HAP-1 (cell line): ENCODE data around the gene C12orf76.
"Not testable (repeated sequence)": the region's sequence is repeated elsewhere in the genome, so short reads cannot be mapped to it uniquely, and the experiment has no call there.

Experiments
- DNase-seq, 2 experiments: peaks; one replicate each; pipeline ENCODE4 v3.0.0-alpha.2; 2016 to 2020; ENCODE audit warnings: low spot score in 2 of 2
- H3K27me3 ChIP-seq: fragments of 250-450 bp; sonication (Bioruptor Pico); 2 replicates; pipeline ENCODE4 v1.5.1; 2020; ENCODE audit warnings: low read depth, mild to moderate bottlenecking, moderate library complexity
- H3K36me3 ChIP-seq: fragments of 250-450 bp; sonication (Bioruptor Pico); replicated peaks from 2 replicates; pipeline ENCODE4 v1.5.1; 2020; ENCODE audit warnings: mild to moderate bottlenecking
- H3K4me1 ChIP-seq: fragments of 250-450 bp; sonication (Bioruptor Pico); 2 replicates; pipeline ENCODE4 v1.5.1; 2020; ENCODE audit warnings: mild to moderate bottlenecking
- H3K4me3 ChIP-seq: fragments of 250-450 bp; sonication (Bioruptor Pico); 2 replicates; pipeline ENCODE4 v1.5.1; 2020; ENCODE audit warnings: mild to moderate bottlenecking, moderate library complexity
- H3K9me3 ChIP-seq: fragments of 250-450 bp; sonication (Bioruptor Pico); 2 replicates; pipeline ENCODE4 v1.5.1; 2020; ENCODE audit warnings: mild to moderate bottlenecking, moderate library complexity
- in situ Hi-C: fragments of 300-500 bp; cut with MboI; formaldehyde crosslinking; loops from 3 replicates; pipeline ENCODE4 v1.14.3; 2020; ENCODE audit warnings: low sequenced_read_pairs, inconsistent platforms, mixed read lengths

C12orf76 gene, protein sequence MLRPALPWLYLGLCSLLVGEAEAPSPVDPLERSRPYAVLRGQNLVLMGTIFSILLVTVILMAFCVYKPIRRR

DNA sequence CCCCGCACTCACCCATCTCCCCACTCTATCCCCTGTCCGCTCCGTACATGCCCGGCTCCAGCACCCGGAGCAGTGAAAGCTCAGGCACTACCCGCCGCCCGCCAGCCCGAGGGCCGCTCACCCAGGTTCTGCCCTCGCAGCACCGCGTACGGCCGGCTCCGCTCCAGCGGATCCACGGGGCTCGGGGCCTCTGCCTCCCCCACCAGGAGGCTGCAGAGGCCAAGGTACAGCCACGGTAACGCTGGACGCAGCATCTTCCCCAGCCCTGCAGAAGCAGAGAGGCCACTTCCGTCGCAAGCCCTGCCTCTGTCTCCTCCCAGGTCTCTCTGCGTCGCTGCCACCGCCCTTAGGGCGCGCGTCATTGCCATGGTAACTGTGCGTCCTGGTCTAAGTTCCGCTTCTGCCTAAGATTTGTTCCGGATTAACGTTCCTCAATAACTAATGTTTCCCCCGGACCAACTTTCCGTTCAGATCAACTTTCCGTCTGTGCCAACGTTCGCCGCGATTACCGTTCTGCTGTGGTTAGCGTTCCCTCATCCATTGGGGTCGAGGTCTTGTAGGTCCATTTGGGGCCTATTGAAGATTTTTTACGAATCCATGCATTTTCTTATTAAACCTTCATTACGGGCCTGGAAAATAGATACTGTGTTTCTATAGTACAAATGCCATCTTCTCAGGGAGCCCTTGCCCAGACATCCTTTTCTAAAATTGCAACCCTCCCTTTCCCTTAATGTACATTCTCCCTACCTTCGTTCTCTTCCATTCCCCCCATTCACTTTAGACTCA, at the start of gene C12orf76:
Gene C12orf76, minus strand, starts transcription at position 281 of the 786 bp plus-strand sequence. Its CDS starts 27 bp downstream, at position 254.
- H3K27me3 ChIP-seq, result no peaks in the 10 kb centered on the region
- in situ Hi-C loops, result no loop called here

DNA sequence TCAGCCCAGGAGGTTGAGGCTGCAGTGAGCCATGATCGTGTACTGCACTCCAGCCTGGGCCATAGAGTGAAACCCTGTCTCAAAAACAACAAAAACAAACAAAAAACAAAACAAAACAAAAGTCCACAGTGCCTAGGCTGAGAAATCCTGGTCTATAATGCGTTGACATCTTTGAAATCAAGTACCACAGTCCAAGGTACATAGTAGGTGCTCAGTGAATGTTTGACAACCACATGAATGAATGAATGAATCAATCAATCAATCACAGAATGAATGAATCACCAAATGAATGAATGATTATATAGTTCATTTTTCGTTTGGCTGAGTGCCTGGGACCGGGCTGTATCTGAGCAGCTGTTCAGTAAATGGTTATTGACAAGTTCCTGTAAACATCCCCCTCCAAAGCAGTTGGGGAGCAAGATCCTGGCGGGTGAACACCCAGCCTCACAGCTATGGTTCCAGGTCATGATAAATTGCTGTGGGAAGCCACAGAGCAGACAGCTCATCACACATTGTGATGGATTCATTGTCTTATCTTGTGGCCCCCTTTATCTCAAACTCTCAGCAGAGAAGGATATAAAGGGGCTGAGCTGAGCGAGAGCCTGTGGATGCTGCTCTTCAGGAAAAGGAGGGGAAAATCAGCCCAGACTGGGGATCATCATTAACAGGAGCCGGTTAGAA, 45.4 kb upstream of the C12orf76 start:
- Histone ChIP-seq H3K9me3 (no peaks in the 10 kb centered on the region), H3K27me3 (peaks cover 5% of the 10 kb centered on the region; the same call in 1 of the 2 replicates), H3K4me1 (no peaks in the 10 kb centered on the region), H3K36me3 (no peaks in the 10 kb centered on the region), H3K4me3 (no peak overlapping the region)
- no peak for DNase-seq
- in situ Hi-C loops, result loop anchor here (25.0 kb wide), 1 partner anchor 519 kb away; the partner anchor contains the start of gene TCTN1

More for the DNA sequence above, at the start of gene C12orf76:
- peaks cover 10% of the 10 kb centered on the region for H3K4me1 ChIP-seq
- DNase-seq, result peak; percentile 96
- no peaks in the 10 kb centered on the region for H3K36me3 ChIP-seq
- H3K9me3 ChIP-seq, result no peaks in the 10 kb centered on the region
- H3K4me3 ChIP-seq, result peak within 1 kb of the TSS; percentile 79

DNA sequence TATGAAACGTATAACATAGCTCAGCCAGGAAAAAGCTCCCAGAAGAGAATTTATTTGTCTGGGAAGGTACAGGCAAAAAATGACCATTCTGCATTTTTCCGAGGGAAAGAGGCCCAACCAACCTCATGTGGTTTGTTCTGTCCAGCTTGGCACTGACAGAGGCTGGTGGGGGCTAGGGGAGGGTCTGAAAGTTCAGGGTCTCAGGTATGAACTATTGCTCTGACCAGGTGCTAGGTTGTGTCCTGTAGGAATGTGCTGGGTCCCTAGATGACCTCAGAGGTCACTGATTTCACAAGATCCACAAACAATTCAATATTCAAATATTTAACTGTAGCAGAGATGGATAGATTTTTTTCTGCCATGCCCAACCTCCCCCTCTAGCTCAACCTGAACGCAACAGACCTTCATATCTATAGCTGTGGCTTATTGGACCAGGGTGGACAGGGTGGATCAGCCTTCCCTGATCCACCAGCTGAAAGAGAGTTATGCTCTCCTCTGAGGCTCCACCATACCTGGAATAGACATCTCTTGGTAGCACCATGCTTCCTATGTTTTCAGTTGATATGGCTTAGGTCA, 42.9 kb upstream of the C12orf76 start:
- no peak for DNase-seq
- no peaks in the 10 kb centered on the region for H3K4me1 ChIP-seq
- no peaks in the 10 kb centered on the region for H3K9me3 ChIP-seq
- peaks cover 8% of the 10 kb centered on the region for H3K27me3 ChIP-seq
- in situ Hi-C loops, result loop anchor here (25.0 kb wide), 1 partner anchor 521 kb away; the partner anchor contains the start of gene TCTN1
- no peak overlapping the region for H3K4me3 ChIP-seq
- H3K36me3 ChIP-seq, result no peaks in the 10 kb centered on the region

DNA sequence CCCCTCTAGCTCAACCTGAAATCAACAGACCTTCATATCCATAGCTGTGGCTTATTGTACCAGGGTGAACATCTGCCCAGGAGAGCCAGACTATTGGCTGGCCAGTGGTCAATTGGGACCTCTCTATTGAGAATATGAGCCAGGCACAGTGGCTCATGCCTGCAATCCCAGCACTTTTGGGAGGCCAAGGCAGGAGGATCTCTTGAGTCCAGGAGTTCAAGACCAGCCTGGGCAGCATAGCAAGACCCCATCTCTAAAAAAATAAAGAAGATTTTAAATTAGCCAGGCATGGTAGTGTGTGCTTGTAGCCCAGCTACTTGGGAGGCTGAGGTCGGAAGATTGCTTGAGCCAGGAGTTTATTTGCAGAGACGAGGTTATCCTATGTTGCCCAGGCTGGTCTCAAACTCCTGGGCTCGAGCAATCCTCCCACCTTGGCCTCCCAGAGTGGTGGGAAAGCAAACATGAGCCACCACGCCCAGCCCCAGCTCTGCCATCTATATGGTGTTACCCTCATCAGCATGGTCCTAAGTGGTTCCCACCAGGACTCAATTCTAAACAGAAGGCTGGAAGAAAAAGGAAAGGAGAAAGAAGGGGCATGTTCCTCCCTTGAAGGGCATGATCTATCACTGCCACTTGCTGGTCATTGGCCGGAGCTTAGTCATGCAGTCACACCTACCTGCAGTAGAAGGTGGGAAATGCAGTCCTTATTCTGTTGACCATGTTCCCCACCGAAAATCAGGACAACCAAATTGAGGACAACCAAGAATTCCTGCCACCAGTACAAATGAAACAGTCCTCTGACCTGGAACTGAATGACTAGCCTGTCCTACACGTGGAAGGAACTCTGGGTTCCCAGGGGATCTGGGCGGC, 42.2 kb upstream of the C12orf76 start:
- no peaks in the 10 kb centered on the region for H3K4me1 ChIP-seq

DNA sequence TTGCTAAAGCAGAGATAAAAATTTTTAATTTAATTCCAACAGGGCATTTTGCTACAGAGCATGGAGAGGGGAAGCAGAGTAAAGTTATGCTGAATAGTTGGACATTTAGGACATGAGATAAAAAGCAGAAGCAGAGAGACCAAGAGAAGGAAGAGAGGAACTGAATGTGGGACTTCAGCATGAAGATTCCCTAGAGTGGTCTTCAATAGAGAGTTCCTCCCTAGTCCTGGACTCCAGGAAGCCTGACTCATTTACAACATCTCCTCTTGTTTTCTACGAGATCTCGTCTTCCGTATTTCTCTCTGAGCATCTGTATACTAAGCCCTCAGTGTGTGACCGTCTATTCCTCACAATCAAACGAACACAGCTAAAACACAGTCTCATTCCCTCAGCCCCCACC, 40.6 kb upstream of the C12orf76 start:
- Histone ChIP-seq H3K9me3 (no peaks in the 10 kb centered on the region), H3K4me1 (no peaks in the 10 kb centered on the region), H3K36me3 (no peaks in the 10 kb centered on the region), H3K27me3 (peaks cover 8% of the 10 kb centered on the region), H3K4me3 (no peak overlapping the region)
- in situ Hi-C loops, result loop anchor here (25.0 kb wide), 1 partner anchor 523 kb away; the partner anchor contains the start of gene TCTN1
- DNase-seq, result no peak

More for the DNA sequence above, 42.2 kb upstream of the C12orf76 start:
- Histone ChIP-seq H3K36me3 (no peaks in the 10 kb centered on the region), H3K9me3 (no peaks in the 10 kb centered on the region), H3K4me3 (no peak overlapping the region), H3K27me3 (peaks cover 8% of the 10 kb centered on the region)
- DNase-seq, result no peak
- in situ Hi-C loops, result loop anchor here (25.0 kb wide), 1 partner anchor 522 kb away; the partner anchor contains the start of gene TCTN1

DNA sequence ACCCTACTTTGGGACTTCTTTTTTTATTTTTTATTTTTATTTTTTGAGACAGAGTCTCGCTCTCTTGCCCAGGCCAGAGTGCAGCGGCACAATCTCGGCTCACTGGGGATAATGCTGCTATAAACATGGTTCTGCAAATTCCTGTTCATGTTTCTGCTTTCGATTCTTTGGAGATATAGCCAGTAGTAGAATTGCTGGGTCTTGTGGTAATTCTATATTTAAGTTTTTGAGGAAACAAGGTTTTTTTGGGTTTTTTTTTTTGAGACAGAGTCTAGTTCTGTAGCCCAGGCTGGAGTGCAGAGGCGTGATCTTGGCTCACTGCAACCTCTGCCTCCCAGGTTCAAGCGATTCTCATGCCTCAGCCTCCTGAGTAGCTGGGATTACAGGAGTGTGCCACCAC, 39.9 kb upstream of the C12orf76 start:
- DNase-seq, H3K27me3 ChIP-seq, H3K36me3 ChIP-seq, H3K4me1 ChIP-seq, H3K9me3 ChIP-seq, H3K4me3 ChIP-seq: not testable (repeated sequence)
- in situ Hi-C loops, result loop anchor here (25.0 kb wide), 1 partner anchor 524 kb away; the partner anchor contains the start of gene TCTN1

DNA sequence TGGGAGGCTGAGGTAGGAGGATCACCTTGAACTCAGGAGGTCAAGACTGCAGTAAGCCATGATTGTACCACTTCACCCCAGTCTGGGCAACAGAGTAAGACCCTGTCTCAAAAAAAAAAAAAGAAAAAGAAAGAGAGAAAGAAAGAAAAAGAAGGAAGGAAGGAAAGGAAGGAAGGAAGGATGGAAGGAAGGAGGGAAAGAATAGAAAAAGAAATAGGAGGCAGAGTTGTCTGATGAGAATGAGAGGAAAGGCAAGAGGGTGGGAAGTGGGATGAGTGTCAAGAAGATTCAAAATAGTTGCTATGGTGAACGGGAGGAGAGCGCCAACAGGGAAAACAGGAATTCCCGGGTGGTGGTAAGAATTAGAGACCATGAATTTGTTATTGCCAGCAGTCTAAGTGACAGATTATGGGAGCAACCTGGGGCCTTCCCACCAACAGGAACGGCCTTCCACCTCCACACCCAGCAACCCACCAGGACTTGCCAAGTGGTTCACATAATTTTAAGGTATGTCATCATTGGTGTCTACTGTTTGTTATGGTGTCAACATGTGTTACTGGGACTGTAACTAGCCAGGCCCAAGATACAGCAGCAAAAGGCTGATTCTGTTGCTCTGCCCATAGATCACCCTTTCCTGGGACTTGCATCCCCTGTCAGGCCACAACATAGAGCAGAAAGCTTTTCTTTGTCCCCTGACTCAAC, 36.1 kb upstream of the C12orf76 start:
- no peaks in the 10 kb centered on the region for H3K9me3 ChIP-seq
- no peaks in the 10 kb centered on the region for H3K36me3 ChIP-seq
- DNase-seq, result no peak
- in situ Hi-C loops, result loop anchor here (25.0 kb wide), 1 partner anchor 528 kb away; the partner anchor contains the start of gene TCTN1
- peaks cover 4% of the 10 kb centered on the region for H3K4me1 ChIP-seq
- H3K4me3 ChIP-seq, result no peak overlapping the region
- H3K27me3 ChIP-seq, result peaks cover 5% of the 10 kb centered on the region; the same call in 1 of the 2 replicates

DNA sequence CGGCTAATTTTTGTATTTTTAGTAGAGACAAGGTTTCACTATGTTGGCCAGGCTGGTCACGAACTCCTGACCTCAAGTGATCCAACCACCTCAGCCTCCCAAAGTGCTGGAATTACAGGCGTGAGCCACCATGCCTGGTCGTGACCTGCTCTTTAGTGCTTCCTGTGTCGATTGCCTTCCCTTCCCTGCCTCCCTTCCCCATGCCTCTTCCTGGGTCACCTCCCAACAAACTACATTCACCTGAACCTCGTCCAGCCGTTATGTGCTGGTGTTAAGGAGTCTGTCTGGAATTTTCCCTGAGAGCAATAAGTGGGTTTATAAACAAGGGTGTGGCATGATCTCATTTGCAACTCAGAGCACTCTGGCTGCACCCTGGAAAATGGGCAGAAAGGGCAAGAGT, 32.1 kb upstream of the C12orf76 start:
- Histone ChIP-seq H3K4me1 (peaks cover 4% of the 10 kb centered on the region), H3K36me3 (no peaks in the 10 kb centered on the region), H3K27me3 (no peaks in the 10 kb centered on the region), H3K9me3 (no peaks in the 10 kb centered on the region), H3K4me3 (no peak overlapping the region)
- in situ Hi-C loops, result loop anchor here (25.0 kb wide), 1 partner anchor 532 kb away; the partner anchor contains the start of gene TCTN1
- no peak for DNase-seq

DNA sequence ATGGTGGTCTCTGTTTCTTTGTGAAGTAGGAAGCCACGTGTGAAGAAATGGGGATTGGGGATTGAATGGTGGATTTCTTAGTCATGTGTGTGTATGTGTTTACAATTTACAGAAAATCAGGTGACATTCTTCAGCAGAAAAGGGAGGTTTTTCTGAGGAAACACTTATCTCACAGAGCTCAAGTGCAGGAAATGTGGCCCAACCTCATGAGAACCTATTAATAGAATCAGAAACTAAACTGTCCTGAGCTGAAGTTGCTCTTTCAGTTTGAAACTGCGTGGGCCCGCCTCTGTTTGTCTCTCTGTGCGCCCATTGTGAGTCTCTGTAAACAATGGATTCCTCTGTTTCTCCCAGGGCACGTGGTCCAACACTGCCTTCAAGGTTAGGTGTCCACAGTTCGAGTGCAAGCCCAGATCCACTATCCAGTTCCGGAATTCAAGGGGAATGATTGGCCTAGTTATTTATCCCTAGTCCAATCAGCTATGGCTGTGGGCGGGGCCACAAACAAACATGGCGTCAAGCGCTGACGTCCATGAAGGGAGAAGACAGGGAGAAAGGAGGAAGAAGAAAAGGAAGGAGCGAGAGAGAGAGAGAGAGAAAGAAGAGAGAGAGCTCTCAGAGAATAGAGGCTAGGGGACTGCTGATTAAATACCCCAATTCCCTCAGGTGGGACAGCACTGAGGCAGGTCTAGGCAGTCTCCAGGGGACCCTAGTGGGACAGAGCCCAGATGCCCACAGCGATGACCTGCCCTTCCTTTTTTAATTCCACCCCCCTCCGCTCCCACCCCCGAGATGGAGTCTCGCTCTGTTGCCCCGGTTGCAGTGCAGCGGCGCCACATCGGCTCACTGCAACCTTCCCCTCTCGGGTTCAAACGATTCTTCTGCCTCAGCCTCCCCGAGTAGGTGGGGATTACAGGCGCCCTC, 31.4 kb upstream of the C12orf76 start:
- Histone ChIP-seq H3K4me1 (peaks cover 4% of the 10 kb centered on the region), H3K36me3 (no peaks in the 10 kb centered on the region), H3K9me3 (no peaks in the 10 kb centered on the region), H3K4me3 (no peak overlapping the region), H3K27me3 (no peaks in the 10 kb centered on the region)
- in situ Hi-C loops, result loop anchor here (25.0 kb wide), 1 partner anchor 533 kb away; the partner anchor contains the start of gene TCTN1
- DNase-seq, result peak; percentile 4 to 46

DNA sequence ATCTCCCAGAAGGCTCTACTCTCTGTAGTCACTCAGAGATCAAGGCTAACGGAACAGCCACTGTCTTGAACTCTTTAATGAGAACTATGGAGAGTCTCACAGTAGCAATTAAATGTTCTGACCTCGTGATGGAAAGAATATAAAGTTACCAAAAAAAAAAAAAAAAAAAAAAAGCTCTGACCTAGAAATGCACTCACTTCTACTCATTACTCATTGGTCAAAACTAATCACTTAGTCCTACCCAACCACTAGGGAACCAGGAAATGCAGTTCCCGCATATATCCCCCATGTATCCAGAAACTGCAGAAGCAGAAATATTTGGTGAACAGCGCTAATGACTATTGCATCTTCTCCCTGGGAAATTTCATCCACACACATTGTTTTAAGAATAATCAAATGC, 29.5 kb upstream of the C12orf76 start:
- Histone ChIP-seq H3K9me3 (no peaks in the 10 kb centered on the region), H3K4me3 (no peak overlapping the region), H3K4me1 (peaks cover 4% of the 10 kb centered on the region), H3K36me3 (no peaks in the 10 kb centered on the region), H3K27me3 (no peaks in the 10 kb centered on the region; the same call in 1 of the 2 replicates)
- in situ Hi-C loops, result loop anchor here (25.0 kb wide), 1 partner anchor 535 kb away; the partner anchor contains the start of gene TCTN1
- DNase-seq, result no peak

DNA sequence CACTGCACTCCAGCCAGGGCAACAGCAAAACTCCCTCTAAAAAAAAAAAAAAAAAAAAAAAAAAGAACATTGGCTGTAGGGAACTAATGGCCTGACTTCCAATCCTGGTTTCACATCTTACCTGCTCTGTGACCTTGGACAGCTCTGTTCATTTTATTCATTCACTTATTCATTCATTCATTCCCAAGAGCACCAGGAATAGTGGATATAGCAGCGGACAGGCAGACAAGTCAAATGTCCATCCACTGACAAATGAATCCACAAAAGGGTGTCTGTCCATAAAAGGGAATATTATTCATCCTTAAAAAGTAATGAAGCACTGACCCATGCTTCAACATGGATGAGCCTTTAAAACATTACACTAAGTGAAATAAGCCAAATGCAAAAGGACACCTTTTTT, 27.6 kb upstream of the C12orf76 start:
- Histone ChIP-seq H3K36me3 (no peaks in the 10 kb centered on the region), H3K27me3 (no peaks in the 10 kb centered on the region; the same call in 1 of the 2 replicates), H3K9me3 (no peaks in the 10 kb centered on the region), H3K4me1 (peaks cover 4% of the 10 kb centered on the region), H3K4me3 (no peak overlapping the region)
- no peak for DNase-seq
- in situ Hi-C loops, result loop anchor here (25.0 kb wide), 1 partner anchor 536 kb away; the partner anchor contains the start of gene TCTN1
